HG03558 (cell line): ENCODE measurements around the gene MIF.
"Not testable (repeated sequence)": the region's sequence is repeated elsewhere in the genome, so short reads cannot be mapped to it uniquely, and the experiment has no call there.

Source experiments
- ATAC-seq: cut with Tn5 transposase; IDR thresholded peaks from one replicate; pipeline ENCODE4 v1.9.1; 2021; ENCODE audit warnings: moderate number of reproducible peaks; ENCODE audit not compliant: unreplicated experiment; ENCODE audit errors: extremely low read depth

MIF gene

DNA sequence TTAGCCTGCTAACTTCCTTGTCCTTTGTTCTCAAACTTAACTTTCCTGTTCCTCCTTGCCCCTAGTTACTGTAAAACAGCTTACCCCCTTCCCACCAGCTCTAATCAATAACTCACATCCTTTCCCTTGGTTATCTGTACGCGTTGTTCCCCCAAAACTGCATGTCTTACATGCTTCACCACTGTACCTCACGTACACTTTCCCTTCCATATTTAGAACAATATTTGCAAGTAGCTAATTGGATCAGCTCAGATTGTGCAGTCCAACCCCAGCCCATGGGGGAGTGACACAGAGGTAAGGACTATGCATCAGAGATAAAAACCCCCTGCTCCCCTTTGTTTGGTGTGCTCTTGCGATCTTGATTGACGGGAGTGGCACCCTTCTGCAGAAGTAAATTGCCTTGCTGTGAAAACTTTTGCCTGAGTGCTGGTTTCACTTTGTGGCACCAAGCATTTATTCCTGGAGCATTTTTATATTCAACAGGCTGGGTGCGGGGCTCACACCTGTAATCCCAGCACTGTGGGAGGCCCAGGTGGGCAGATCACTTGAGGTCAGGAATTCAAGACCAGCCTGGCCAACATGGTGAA lies 30.9 kb downstream of the MIF start:
- ATAC-seq, result no peak

DNA sequence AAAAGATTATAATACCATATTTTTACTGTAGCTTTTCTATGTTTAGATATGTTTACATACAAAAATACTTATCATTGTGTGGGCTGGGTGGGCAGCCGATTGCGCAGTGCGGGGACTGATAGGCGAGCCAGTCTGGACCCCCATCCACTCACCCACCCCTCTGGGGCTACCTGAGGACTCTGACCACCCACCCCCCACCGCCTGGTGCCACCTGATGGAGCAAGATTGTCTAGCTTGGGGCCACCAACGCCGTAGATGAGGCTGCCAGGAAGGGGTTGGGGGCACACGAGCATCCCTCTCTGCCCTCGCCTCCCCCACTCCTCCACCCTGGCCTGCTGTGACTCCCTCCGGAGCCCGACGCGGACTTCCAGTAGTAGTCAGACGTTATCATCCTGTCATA lies 32.4 kb downstream of the MIF start:
- ATAC-seq, result no peak

DNA sequence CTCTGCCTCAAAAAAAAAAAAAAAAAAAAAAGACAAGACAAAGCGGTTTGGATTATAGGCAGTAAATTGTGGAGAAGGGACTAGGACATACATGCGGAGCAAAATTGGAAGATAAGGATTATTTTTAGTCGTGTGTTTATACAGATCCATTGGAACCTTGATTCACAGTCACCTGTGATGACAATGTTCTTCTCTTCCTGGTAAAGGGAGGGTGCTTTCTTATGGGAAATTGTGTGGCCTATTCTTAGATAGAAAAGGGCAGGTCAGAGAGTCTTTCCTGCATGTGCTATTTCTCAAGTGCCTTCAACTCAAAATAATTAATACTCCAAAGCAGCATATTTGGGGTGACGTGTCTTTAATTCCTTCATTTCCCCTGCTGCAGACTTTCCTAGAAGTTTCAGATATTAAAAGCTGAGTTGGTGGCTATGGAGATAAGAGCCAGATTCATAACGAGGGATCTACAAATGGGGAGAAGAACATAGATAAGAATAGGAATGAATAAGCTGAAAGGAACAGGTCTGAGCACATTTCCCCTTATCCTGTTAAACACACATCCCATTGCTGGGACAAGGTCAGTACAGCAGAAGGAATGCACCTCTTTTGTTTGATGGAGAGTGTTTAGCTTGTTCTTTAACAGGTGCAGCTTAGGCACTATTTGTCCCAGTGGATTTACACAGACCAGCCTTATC lies 44.3 kb downstream of the MIF start:
- ATAC-seq, result no peak

DNA sequence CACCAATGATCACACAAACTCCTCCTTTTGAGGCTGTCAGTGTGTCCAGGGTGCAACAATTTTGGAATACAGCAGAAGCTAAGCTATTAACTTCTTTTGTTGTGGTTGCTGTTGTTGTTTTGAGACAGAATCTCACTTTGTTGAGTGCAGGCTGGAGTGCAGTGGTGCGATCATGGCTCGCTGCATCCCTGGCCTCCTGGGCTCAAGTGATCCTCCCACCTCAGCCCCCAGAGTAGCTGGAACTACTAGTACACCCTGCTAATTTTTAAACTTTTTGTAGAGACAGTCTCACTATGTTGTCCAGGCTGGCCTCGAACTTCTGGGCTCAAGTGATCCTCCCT lies 44.8 kb downstream of the MIF start:
- no peak for ATAC-seq

DNA sequence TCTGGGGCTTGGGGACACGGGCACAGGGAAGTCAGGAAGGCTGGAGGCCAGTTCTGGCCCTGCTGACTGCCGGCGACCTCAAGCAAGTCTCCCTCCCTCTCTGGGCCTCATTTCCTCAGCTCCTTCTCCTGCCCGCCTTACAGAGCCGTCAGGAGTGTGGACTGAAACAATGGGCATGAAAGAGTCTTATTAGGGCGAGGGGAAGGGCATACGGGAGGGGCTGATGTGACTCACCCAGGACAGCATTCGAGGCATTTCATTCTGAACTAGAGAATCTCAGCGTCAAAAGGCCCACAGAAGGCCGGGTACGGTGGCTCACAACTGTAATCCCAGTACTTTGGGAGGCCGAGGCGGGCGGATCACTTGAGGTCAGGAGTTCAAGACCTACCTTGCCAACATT lies 46.0 kb downstream of the MIF start:
- ATAC-seq, result not testable (repeated sequence)
